ENCODE measurements around the gene RAB10. TPM values are rescaled to one million over a fixed set of nuclear protein-coding genes. Genes with fewer than 3 reads are reported as not detected.

Gene RAB10
- total RNA-seq, 6 donors from 2014 or later, result 81.7 to 139 (median 106) TPM

DNA sequence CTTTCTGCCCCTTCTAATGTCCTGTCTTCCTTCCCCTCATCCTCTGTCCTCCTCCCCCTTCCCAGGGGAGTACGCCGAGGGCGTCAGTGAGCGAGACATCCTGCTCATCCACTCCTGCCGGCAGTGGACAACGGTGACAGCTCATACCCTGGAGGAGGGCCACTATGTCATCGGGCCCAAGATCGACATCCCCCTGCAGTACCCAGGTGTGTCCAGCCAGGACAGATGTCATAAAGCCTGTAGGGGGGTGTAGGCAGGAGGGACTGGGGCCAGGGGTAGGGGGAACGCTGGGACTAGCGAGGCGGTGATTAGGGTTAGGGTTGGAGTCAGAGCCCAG is 142.4 kb downstream of the RAB10 start:
- Histone ChIP-seq H3K27me3 (peaks cover 0 to 47% (median 24%) of the 10 kb centered on the region in 4 donors), H3K27ac (no peak overlapping the region), H3K4me1 (peaks cover 16 to 41% (median 25%) of the 10 kb centered on the region in 4 donors), H3K4me3 (no peak overlapping the region), H3K9me3 (no peaks in the 10 kb centered on the region), H3K36me3 (no peaks in the 10 kb centered on the region)
- TF ChIP-seq CTCF (IDR thresholded peaks at IDR 0.05), result no peak
- TF ChIP-seq POLR2AphosphoS5 (IDR thresholded peaks at IDR 0.05), result no peak
- TF ChIP-seq POLR2A (IDR thresholded peaks at IDR 0.05), result no peak
- no peak for TF ChIP-seq EP300 (IDR thresholded peaks at IDR 0.05)
- DNase-seq, result peak in 1 of 2 donors; percentile 10
- 81 to 83% methylated on average over 10 to 11 of the region's 11 CpGs for WGBS, 2 donors
- no peak for ATAC-seq (ENCODE audit: low FRiP score in 2 of 2)

- H3K9me3 ChIP-seq, result no peaks in the 10 kb centered on the region
- ATAC-seq (ENCODE audit: low FRiP score in 2 of 2) (no peak), DNase-seq (no peak)
- no peak for TF ChIP-seq CTCF (IDR thresholded peaks at IDR 0.05)
- TF ChIP-seq POLR2A (IDR thresholded peaks at IDR 0.05), result no peak
- TF ChIP-seq POLR2AphosphoS5 (IDR thresholded peaks at IDR 0.05), result no peak
- no peak for TF ChIP-seq EP300 (IDR thresholded peaks at IDR 0.05)
- peaks cover 0 to 38% (median 23%) of the 10 kb centered on the region in 4 donors for H3K27me3 ChIP-seq
- H3K36me3 ChIP-seq, result no peaks in the 10 kb centered on the region
- H3K4me1 ChIP-seq, result peaks cover 16 to 40% (median 25%) of the 10 kb centered on the region in 4 donors
- no peak overlapping the region for H3K4me3 ChIP-seq
- H3K27ac ChIP-seq, result no peak overlapping the region
- WGBS, 2 donors, result 87 to 96% methylated on average over 4 to 7 of the region's 7 CpGs
These were observed 143.2 kb downstream of the RAB10 start for GRCh38 chr2:26177122-26177521.

DNA sequence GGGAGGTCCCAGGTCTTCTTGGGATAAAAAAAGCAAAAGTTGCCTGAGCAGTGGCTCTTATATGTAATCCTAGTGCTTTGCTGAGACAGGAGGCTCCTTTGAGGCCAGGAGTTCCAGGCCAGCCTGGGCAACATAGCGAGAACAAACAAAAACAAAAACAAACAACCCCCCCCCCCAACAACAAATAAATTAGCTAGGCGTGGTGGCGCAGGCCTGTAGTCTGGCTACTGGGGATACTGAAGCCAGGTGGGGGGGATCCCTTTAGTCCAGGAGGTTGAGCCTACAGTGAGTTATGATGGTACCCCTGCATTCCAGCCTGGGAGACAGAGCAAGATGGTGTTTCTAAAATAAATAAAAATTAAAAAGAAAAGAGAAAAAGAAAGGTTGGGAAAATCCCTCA is 144.4 kb downstream of the RAB10 start:
- no peaks in the 10 kb centered on the region for H3K9me3 ChIP-seq
- no peak for ATAC-seq (ENCODE audit: low FRiP score in 2 of 2)
- H3K4me1 ChIP-seq, result peaks cover 14 to 29% (median 19%) of the 10 kb centered on the region in 4 donors
- H3K27me3 ChIP-seq, result peaks cover 0 to 30% (median 15%) of the 10 kb centered on the region in 4 donors
- H3K27ac ChIP-seq, result no peak overlapping the region
- H3K4me3 ChIP-seq, result peak overlapping the region in 1 of 4 donors; percentile 66
- no peak for DNase-seq
- TF ChIP-seq EP300 (IDR thresholded peaks at IDR 0.05) (no peak), CTCF (IDR thresholded peaks at IDR 0.05) (no peak), POLR2AphosphoS5 (IDR thresholded peaks at IDR 0.05) (no peak), POLR2A (IDR thresholded peaks at IDR 0.05) (no peak)
- WGBS, 2 donors, result 94 to 95% methylated on average over 3 of the region's 3 CpGs
- H3K36me3 ChIP-seq, result no peaks in the 10 kb centered on the region

- peaks cover 8 to 22% (median 13%) of the 10 kb centered on the region in 4 donors for H3K4me1 ChIP-seq
- peak in 1 of 2 donors; percentile 90 for DNase-seq
- ATAC-seq (ENCODE audit: low FRiP score in 2 of 2), result peak; percentile 13 to 75
- H3K4me3 ChIP-seq, result peak overlapping the region; percentile 29 to 66 (median 52)
- H3K36me3 ChIP-seq, result no peaks in the 10 kb centered on the region
- 9 to 16% methylated on average over 13 to 45 of the region's 48 CpGs for WGBS, 2 donors
- TF ChIP-seq CTCF (IDR thresholded peaks at IDR 0.05) (no peak), POLR2A (IDR thresholded peaks at IDR 0.05) (no peak), POLR2AphosphoS5 (IDR thresholded peaks at IDR 0.05) (no peak), EP300 (IDR thresholded peaks at IDR 0.05) (no peak)
- no peaks in the 10 kb centered on the region for H3K9me3 ChIP-seq
- peaks cover 0 to 23% (median 9%) of the 10 kb centered on the region in 4 donors for H3K27me3 ChIP-seq
- H3K27ac ChIP-seq, result no peak overlapping the region
These were observed 145.0 kb downstream of the RAB10 start for GRCh38 chr2:26178746-26179436.

Measured in upper lobe of left lung (tissue), 6 donors.